SK-N-MC (cell line): ENCODE data around the gene CACNA1C.

ENCODE experiments used
- EZH2 ChIP-seq: fragments of 200-600 bp; sonication (generic); IDR thresholded peaks from one replicate; pipeline ENCODE4 v1.6.1; 2017; ENCODE audit warnings: antibody characterized with exemption
- POLR2AphosphoS5 ChIP-seq: IDR thresholded peaks from 2 replicates; pipeline ENCODE4 v1.6.1; 2012; ENCODE audit warnings: mild to moderate bottlenecking, low read depth, low read length, borderline replicate concordance

DNA sequence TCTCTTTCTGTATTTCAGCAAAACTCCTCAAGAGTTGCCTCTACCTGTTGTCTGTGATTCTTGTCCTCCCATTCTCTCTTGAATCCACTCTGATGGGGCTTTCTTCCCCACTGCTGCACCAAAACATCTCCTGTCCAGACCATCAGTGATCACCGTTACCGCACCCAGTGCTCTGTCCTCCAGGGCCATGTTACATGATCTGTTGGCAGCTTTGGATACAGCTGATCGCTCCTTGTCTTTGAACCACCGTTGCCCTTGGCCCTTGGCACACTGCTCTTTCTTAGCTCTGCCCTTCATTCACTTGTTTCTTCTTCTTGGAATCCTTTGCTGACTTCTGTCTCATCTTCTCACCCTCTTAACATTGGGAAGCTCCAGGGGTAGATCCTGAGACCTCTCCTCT, 408.3 kb downstream of the CACNA1C start:
- TF ChIP-seq EZH2: no peak
- no peak for TF ChIP-seq POLR2AphosphoS5
